ENCODE measurements around the gene FBXO30. TPM values are rescaled to one million over a fixed set of nuclear protein-coding genes. Genes with fewer than 3 reads are reported as not detected.

The FBXO30 gene
- total and polyA plus RNA-seq, 9 of the 15 experiments (the other 6 are each of a cell fraction or from before 2014, with no cell fraction given), result 3.6 to 12.8 (median 7.1) TPM

DNA sequence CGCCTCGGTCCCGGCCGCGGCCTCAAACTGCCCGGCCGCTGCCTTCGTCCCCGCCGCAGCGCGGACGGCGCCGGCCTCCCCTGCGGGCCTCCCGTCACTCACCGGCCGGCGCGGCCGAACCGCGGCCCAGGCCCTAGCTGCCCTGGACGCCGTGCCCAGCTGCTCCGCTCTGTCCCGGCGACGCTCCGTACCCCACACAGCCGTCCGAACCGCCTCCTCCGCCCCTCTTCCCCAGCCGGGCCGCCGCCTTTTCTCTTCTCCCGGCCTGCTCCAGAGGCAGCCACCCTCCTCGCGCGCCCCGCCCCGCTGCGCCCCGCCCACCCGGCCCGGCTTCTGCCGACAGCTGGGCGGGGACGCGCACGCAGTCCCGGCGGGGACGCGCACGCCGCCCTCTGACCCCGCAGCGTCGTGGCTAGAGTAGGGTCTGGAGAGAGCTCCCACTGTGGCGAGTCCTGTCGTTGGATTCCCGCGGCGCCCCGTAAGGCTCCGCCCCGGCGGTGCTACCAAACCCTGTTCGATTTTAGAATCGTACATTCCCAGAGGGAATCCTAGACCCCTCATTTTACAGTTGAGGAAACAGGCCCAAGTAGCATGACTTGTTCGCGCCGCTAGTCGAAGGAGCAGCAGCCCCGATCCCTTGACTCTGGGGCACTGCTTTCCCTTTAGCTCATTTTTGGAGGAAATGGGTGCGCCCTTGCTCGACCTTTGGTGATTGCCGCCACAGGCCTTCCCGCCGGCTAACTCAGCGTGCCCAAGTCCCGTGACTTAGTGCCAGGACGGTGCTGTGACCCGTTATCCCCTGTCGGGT lies at the start of gene FBXO30 (continued):
- TF ChIP-seq, protein P1, sequence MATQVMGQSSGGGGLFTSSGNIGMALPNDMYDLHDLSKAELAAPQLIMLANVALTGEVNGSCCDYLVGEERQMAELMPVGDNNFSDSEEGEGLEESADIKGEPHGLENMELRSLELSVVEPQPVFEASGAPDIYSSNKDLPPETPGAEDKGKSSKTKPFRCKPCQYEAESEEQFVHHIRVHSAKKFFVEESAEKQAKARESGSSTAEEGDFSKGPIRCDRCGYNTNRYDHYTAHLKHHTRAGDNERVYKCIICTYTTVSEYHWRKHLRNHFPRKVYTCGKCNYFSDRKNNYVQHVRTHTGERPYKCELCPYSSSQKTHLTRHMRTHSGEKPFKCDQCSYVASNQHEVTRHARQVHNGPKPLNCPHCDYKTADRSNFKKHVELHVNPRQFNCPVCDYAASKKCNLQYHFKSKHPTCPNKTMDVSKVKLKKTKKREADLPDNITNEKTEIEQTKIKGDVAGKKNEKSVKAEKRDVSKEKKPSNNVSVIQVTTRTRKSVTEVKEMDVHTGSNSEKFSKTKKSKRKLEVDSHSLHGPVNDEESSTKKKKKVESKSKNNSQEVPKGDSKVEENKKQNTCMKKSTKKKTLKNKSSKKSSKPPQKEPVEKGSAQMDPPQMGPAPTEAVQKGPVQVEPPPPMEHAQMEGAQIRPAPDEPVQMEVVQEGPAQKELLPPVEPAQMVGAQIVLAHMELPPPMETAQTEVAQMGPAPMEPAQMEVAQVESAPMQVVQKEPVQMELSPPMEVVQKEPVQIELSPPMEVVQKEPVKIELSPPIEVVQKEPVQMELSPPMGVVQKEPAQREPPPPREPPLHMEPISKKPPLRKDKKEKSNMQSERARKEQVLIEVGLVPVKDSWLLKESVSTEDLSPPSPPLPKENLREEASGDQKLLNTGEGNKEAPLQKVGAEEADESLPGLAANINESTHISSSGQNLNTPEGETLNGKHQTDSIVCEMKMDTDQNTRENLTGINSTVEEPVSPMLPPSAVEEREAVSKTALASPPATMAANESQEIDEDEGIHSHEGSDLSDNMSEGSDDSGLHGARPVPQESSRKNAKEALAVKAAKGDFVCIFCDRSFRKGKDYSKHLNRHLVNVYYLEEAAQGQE (IDR thresholded peaks at IDR 0.05; ENCODE audit: borderline replicate concordance), result no peak
- TF ChIP-seq, protein P1 (CRISPR knock-in tag; IDR thresholded peaks at IDR 0.05; ENCODE audit: low read depth), result no peak
- TF ChIP-seq SP1 (CRISPR knock-in tag; IDR thresholded peaks at IDR 0.05) (peak; percentile 53; the same call in 1 of the 2 replicates), ZZZ3 (IDR thresholded peaks at IDR 0.05) (no peak), EWSR1 (IDR thresholded peaks at IDR 0.05; ENCODE audit: borderline replicate concordance, low read depth, partially characterized antibody) (no peak), CTBP1 (IDR thresholded peaks at IDR 0.05; ENCODE audit: borderline replicate concordance) (no peak; the same call in none of the 2 replicates), CBFB (CRISPR knock-in tag; IDR thresholded peaks at IDR 0.05) (no peak), DACH1 (IDR thresholded peaks at IDR 0.05; ENCODE audit: partially characterized antibody) (no peak), SMAD3 (CRISPR knock-in tag; conservative IDR thresholded peaks at IDR 0.05) (no peak; the same call in 1 of the 2 replicates), FUS (optimal IDR thresholded peaks at IDR 0.05; ENCODE audit: low read depth, low read length) (no peak), KDM5B (IDR thresholded peaks at IDR 0.05; ENCODE audit: insufficient replicate concordance, low read depth, low read length) (peak; percentile 94)
- TF ChIP-seq, protein P2, sequence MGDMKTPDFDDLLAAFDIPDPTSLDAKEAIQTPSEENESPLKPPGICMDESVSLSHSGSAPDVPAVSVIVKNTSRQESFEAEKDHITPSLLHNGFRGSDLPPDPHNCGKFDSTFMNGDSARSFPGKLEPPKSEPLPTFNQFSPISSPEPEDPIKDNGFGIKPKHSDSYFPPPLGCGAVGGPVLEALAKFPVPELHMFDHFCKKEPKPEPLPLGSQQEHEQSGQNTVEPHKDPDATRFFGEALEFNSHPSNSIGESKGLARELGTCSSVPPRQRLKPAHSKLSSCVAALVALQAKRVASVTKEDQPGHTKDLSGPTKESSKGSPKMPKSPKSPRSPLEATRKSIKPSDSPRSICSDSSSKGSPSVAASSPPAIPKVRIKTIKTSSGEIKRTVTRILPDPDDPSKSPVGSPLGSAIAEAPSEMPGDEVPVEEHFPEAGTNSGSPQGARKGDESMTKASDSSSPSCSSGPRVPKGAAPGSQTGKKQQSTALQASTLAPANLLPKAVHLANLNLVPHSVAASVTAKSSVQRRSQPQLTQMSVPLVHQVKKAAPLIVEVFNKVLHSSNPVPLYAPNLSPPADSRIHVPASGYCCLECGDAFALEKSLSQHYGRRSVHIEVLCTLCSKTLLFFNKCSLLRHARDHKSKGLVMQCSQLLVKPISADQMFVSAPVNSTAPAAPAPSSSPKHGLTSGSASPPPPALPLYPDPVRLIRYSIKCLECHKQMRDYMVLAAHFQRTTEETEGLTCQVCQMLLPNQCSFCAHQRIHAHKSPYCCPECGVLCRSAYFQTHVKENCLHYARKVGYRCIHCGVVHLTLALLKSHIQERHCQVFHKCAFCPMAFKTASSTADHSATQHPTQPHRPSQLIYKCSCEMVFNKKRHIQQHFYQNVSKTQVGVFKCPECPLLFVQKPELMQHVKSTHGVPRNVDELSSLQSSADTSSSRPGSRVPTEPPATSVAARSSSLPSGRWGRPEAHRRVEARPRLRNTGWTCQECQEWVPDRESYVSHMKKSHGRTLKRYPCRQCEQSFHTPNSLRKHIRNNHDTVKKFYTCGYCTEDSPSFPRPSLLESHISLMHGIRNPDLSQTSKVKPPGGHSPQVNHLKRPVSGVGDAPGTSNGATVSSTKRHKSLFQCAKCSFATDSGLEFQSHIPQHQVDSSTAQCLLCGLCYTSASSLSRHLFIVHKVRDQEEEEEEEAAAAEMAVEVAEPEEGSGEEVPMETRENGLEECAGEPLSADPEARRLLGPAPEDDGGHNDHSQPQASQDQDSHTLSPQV (IDR thresholded peaks at IDR 0.05), result peak; percentile 61
- TF ChIP-seq, protein P3, sequence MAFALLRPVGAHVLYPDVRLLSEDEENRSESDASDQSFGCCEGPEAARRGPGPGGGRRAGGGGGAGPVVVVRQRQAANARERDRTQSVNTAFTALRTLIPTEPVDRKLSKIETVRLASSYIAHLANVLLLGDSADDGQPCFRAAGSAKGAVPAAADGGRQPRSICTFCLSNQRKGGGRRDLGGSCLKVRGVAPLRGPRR (CRISPR knock-in tag; IDR thresholded peaks at IDR 0.05), result no peak

Data from K562 (cell line).